Neuronal stem cell (in vitro differentiated cells): ENCODE data around the gene MAP3K5.

ENCODE experiments used
- DNase-seq: peaks from one replicate; pipeline ENCODE4 v3.0.0-alpha.2; 2013; ENCODE audit warnings: low spot score
- H2AFZ ChIP-seq: one replicate; pipeline ENCODE4 v1.6.1; 2013; ENCODE audit warnings: mild to moderate bottlenecking, low read length, inconsistent platforms
- H2AK5ac ChIP-seq: 2 replicates; pipeline ENCODE4 v1.6.1; 2013; ENCODE audit warnings: low read depth, mild to moderate bottlenecking, inconsistent platforms, low read length, moderate library complexity, mixed read lengths
- H2BK120ac ChIP-seq: 2 replicates; pipeline ENCODE4 v1.6.1; 2013; ENCODE audit warnings: low read depth, mild to moderate bottlenecking, inconsistent platforms, low read length, moderate library complexity, mixed read lengths
- H2BK12ac ChIP-seq: one replicate; pipeline ENCODE4 v1.6.1; 2013; ENCODE audit warnings: low read length, inconsistent platforms
- H2BK15ac ChIP-seq: 2 replicates; pipeline ENCODE4 v1.6.1; 2013; ENCODE audit warnings: mild to moderate bottlenecking, low read length, inconsistent platforms, mixed read lengths
- H2BK5ac ChIP-seq: one replicate; pipeline ENCODE4 v1.6.1; 2013; ENCODE audit warnings: inconsistent platforms, mild to moderate bottlenecking, low read length, moderate library complexity
- H3K14ac ChIP-seq: one replicate; pipeline ENCODE4 v1.6.1; 2013; ENCODE audit warnings: low read length, inconsistent platforms
- H3K18ac ChIP-seq: 2 replicates; pipeline ENCODE4 v1.6.1; 2013; ENCODE audit warnings: low read length, inconsistent platforms
- H3K23ac ChIP-seq: 2 replicates; pipeline ENCODE4 v1.6.1; 2013; ENCODE audit warnings: low read depth, mild to moderate bottlenecking, mixed read lengths, low read length, inconsistent platforms; ENCODE audit not compliant: poor library complexity
- H3K27ac ChIP-seq: replicated peaks from 3 replicates; pipeline ENCODE4 v1.5.1; 2013; ENCODE audit warnings: low read length, inconsistent platforms
- H3K27me3 ChIP-seq, 3 experiments: 2 replicates each; pipeline ENCODE4 v1.6.1; 2013; ENCODE audit warnings: low read length in 3 of 3, mild to moderate bottlenecking in 2 of 3, inconsistent platforms in 1 of 3, low read depth in 1 of 3, mixed read lengths in 1 of 3, moderate library complexity in 1 of 3; ENCODE audit not compliant: control insufficient read depth in 3 of 3, insufficient read depth in 3 of 3
- H3K36me3 ChIP-seq, 2 donors: replicated peaks in 1 of 2; 2 replicates each; pipeline ENCODE4 v1.6.1; 2013; ENCODE audit warnings: low read length in 2 of 2; ENCODE audit not compliant: control insufficient read depth in 2 of 2, insufficient read depth in 2 of 2
- H3K4ac ChIP-seq: 2 replicates; pipeline ENCODE4 v1.6.1; 2013; ENCODE audit warnings: inconsistent platforms, mild to moderate bottlenecking, low read length, moderate library complexity
- H3K4me1 ChIP-seq, 2 donors: 1 replicate in 1 of 2; 2 replicates in 1 of 2; pipeline ENCODE4 v1.6.1; 2013; ENCODE audit warnings: low read length in 2 of 2, low read depth in 1 of 2; ENCODE audit not compliant: control insufficient read depth in 2 of 2, insufficient read depth in 1 of 2
- H3K4me2 ChIP-seq: one replicate; pipeline ENCODE4 v1.6.1; 2013; ENCODE audit warnings: mild to moderate bottlenecking, low read length, inconsistent platforms; ENCODE audit not compliant: insufficient read depth, poor library complexity, severe bottlenecking
- H3K4me3 ChIP-seq, 2 donors: 2 replicates each; pipeline ENCODE4 v1.5.1; 2013; ENCODE audit warnings: low read length in 2 of 2, mild to moderate bottlenecking in 2 of 2, inconsistent platforms in 1 of 2, moderate library complexity in 1 of 2
- H3K79me1 ChIP-seq: one replicate; pipeline ENCODE4 v1.6.1; 2013; ENCODE audit warnings: low read depth, mild to moderate bottlenecking, inconsistent platforms, low read length, moderate library complexity
- H3K9ac ChIP-seq: one replicate; pipeline ENCODE4 v1.6.1; 2013; ENCODE audit warnings: mild to moderate bottlenecking, low read depth, low read length, inconsistent platforms; ENCODE audit not compliant: poor library complexity
- H3K9me3 ChIP-seq, 2 donors: replicated peaks in 1 of 2; 2 replicates each; pipeline versions ENCODE3 to v1.6.1; 2013; ENCODE audit warnings: low read length in 2 of 2, mild to moderate bottlenecking in 2 of 2, inconsistent platforms in 1 of 2, low read depth in 1 of 2, mixed read lengths in 1 of 2, moderate library complexity in 1 of 2; ENCODE audit not compliant: control insufficient read depth in 2 of 2, insufficient read depth in 1 of 2
- H4K8ac ChIP-seq: one replicate; pipeline ENCODE4 v1.6.1; 2013; ENCODE audit warnings: low read depth, mild to moderate bottlenecking, inconsistent platforms, low read length, moderate library complexity
- H4K91ac ChIP-seq: one replicate; pipeline ENCODE4 v1.6.1; 2013; ENCODE audit warnings: low read length, low read depth, mild to moderate bottlenecking, inconsistent platforms; ENCODE audit not compliant: poor library complexity
- WGBS, 2 donors: extraction: QIAGEN DNeasy Blood & Tissue Kit; methylation state at CpG; one replicate each; pipeline ENCODE4 v1.1.7; 2013; ENCODE audit warnings: missing lambda C conversion rate in 2 of 2, mixed read lengths in 1 of 2; ENCODE audit not compliant: insufficient read length in 2 of 2, insufficient replicate concordance in 1 of 2; ENCODE audit errors: extremely low coverage in 2 of 2; 5-methylcytosine and 5-hydroxymethylcytosine counted together

MAP3K5 gene

GRCh38 chr6:136647363-136647852 lies 144.9 kb downstream of the MAP3K5 start:
- H2BK5ac ChIP-seq: no peak overlapping the region
- DNase-seq: no peak
- H4K91ac ChIP-seq: no peak overlapping the region
- WGBS, 2 donors: no CpG with 5 or more reads among the region's 9 CpGs
- H3K79me1 ChIP-seq: no peaks in the 10 kb centered on the region
- H2AFZ ChIP-seq: no peak overlapping the region
- no peak overlapping the region for H3K14ac ChIP-seq
- no peak overlapping the region for H2BK120ac ChIP-seq
- H3K27me3 ChIP-seq: no peaks in the 10 kb centered on the region
- H3K9me3 ChIP-seq: no peaks in the 10 kb centered on the region
- no peak overlapping the region for H2BK12ac ChIP-seq
- no peaks in the 10 kb centered on the region for H3K36me3 ChIP-seq
- no peak overlapping the region for H3K9ac ChIP-seq
- no peak overlapping the region for H3K4me2 ChIP-seq
- H2AK5ac ChIP-seq: no peak overlapping the region
- H3K4me3 ChIP-seq: no peak overlapping the region
- H3K18ac ChIP-seq: no peak overlapping the region
- H3K4me1 ChIP-seq: no peaks in the 10 kb centered on the region
- H2BK15ac ChIP-seq: no peak overlapping the region
- no peak overlapping the region for H3K23ac ChIP-seq
- H3K4ac ChIP-seq: no peak overlapping the region
- no peak overlapping the region for H4K8ac ChIP-seq
- H3K27ac ChIP-seq: no peak overlapping the region

- Histone ChIP-seq H3K4me3 (no peak overlapping the region), H3K14ac (no peak overlapping the region), H4K8ac (no peak overlapping the region), H3K79me1 (no peaks in the 10 kb centered on the region), H3K9ac (no peak overlapping the region), H3K4me1 (no peaks in the 10 kb centered on the region), H3K4me2 (no peak overlapping the region), H3K18ac (no peak overlapping the region), H4K91ac (no peak overlapping the region), H3K4ac (no peak overlapping the region), H2BK120ac (no peak overlapping the region), H3K9me3 (no peaks in the 10 kb centered on the region), H3K27me3 (no peaks in the 10 kb centered on the region), H2BK12ac (no peak overlapping the region), H2BK15ac (no peak overlapping the region), H2AFZ (no peak overlapping the region), H2BK5ac (no peak overlapping the region), H3K36me3 (no peaks in the 10 kb centered on the region), H3K23ac (no peak overlapping the region), H3K27ac (no peak overlapping the region), H2AK5ac (no peak overlapping the region)
- no CpG with 5 or more reads among the region's 3 CpGs for WGBS, 2 donors
- no peak for DNase-seq
These were observed 145.9 kb downstream of the MAP3K5 start for GRCh38 chr6:136646377-136646776.

GRCh38 chr6:136644597-136644952 lies 147.7 kb downstream of the MAP3K5 start:
- Histone ChIP-seq H4K91ac (no peak overlapping the region), H2BK5ac (no peak overlapping the region), H3K4me2 (no peak overlapping the region), H3K4me3 (no peak overlapping the region), H2BK120ac (no peak overlapping the region), H3K4me1 (no peaks in the 10 kb centered on the region), H3K36me3 (no peaks in the 10 kb centered on the region), H3K79me1 (no peaks in the 10 kb centered on the region), H2AK5ac (no peak overlapping the region), H2AFZ (no peak overlapping the region), H3K18ac (no peak overlapping the region), H3K23ac (no peak overlapping the region), H2BK12ac (no peak overlapping the region), H3K9ac (no peak overlapping the region), H4K8ac (no peak overlapping the region), H2BK15ac (no peak overlapping the region), H3K14ac (no peak overlapping the region), H3K27ac (no peak overlapping the region), H3K4ac (no peak overlapping the region), H3K9me3 (no peaks in the 10 kb centered on the region), H3K27me3 (no peaks in the 10 kb centered on the region)
- no peak for DNase-seq
- WGBS, 2 donors: no CpG with 5 or more reads among the region's 4 CpGs

GRCh38 chr6:136643850-136644596 lies 148.3 kb downstream of the MAP3K5 start:
- no peak overlapping the region for H2BK5ac ChIP-seq
- H3K4ac ChIP-seq: no peak overlapping the region
- H3K4me3 ChIP-seq: no peak overlapping the region
- no peak overlapping the region for H3K9ac ChIP-seq
- no peak overlapping the region for H3K23ac ChIP-seq
- H3K9me3 ChIP-seq: no peaks in the 10 kb centered on the region
- H4K91ac ChIP-seq: no peak overlapping the region
- H2AFZ ChIP-seq: no peak overlapping the region
- no peak overlapping the region for H4K8ac ChIP-seq
- H3K4me1 ChIP-seq: no peaks in the 10 kb centered on the region
- no peak overlapping the region for H3K27ac ChIP-seq
- no peak overlapping the region for H3K14ac ChIP-seq
- H3K4me2 ChIP-seq: no peak overlapping the region
- peak; percentile 81 for DNase-seq
- H3K79me1 ChIP-seq: no peaks in the 10 kb centered on the region
- no peak overlapping the region for H2BK120ac ChIP-seq
- WGBS, 2 donors: no CpG with 5 or more reads among the region's 5 CpGs
- no peaks in the 10 kb centered on the region for H3K36me3 ChIP-seq
- no peak overlapping the region for H3K18ac ChIP-seq
- no peak overlapping the region for H2BK15ac ChIP-seq
- H2AK5ac ChIP-seq: no peak overlapping the region
- no peak overlapping the region for H2BK12ac ChIP-seq
- H3K27me3 ChIP-seq: no peaks in the 10 kb centered on the region
